ENCODE data around the gene CALCOCO1. TPM values are rescaled to one million over a fixed set of nuclear protein-coding genes. Genes with fewer than 3 reads are reported as not detected.
"Not testable (repeated sequence)": the region's sequence is repeated elsewhere in the genome, so short reads cannot be mapped to it uniquely, and the experiment has no call there.

CALCOCO1 gene
- total RNA-seq, result 63.6 TPM

GRCh38 chr12:53727310-53728041 lies at the start of gene CALCOCO1:
Gene CALCOCO1 (minus strand): TSS chr12:53727452. CDS start chr12:53725242, 2,210 bp downstream.
- peak; percentile 88 to 95 for DNase-seq (ENCODE audit: low spot score in 2 of 2)
- FAIRE-seq, result peak; percentile 94

- FAIRE-seq (no peak), DNase-seq (ENCODE audit: low spot score in 2 of 2) (no peak)
Measured at GRCh38 chr12:53776872-53777271, 49.6 kb upstream of the CALCOCO1 start.

GRCh38 chr12:53775478-53776145 lies 48.4 kb upstream of the CALCOCO1 start:
- FAIRE-seq (no peak), DNase-seq (ENCODE audit: low spot score in 2 of 2) (no peak)

GRCh38 chr12:53770281-53770680 lies 43.0 kb upstream of the CALCOCO1 start:
- no peak for DNase-seq (ENCODE audit: low spot score in 2 of 2)
- FAIRE-seq, result no peak

GRCh38 chr12:53768976-53769375 lies 41.7 kb upstream of the CALCOCO1 start:
- FAIRE-seq, result no peak
- no peak for DNase-seq (ENCODE audit: low spot score in 2 of 2)

- FAIRE-seq, result no peak
Measured at GRCh38 chr12:53766881-53767280, 39.6 kb upstream of the CALCOCO1 start.

GRCh38 chr12:53765891-53766290 lies 38.6 kb upstream of the CALCOCO1 start:
- FAIRE-seq, result no peak

More at GRCh38 chr12:53766881-53767280, 39.6 kb upstream of the CALCOCO1 start:
- DNase-seq (ENCODE audit: low spot score in 2 of 2), result no peak

GRCh38 chr12:53764615-53765014 lies 37.4 kb upstream of the CALCOCO1 start:
- DNase-seq (ENCODE audit: low spot score in 2 of 2), result no peak
- no peak for FAIRE-seq

More at GRCh38 chr12:53765891-53766290, 38.6 kb upstream of the CALCOCO1 start:
- no peak for DNase-seq (ENCODE audit: low spot score in 2 of 2)

- DNase-seq (ENCODE audit: low spot score in 2 of 2); FAIRE-seq: not testable (repeated sequence)
Measured at GRCh38 chr12:53762793-53763192, 35.5 kb upstream of the CALCOCO1 start.

GRCh38 chr12:53761306-53761705 lies 34.1 kb upstream of the CALCOCO1 start:
- no peak for DNase-seq (ENCODE audit: low spot score in 2 of 2)
- no peak for FAIRE-seq

- no peak for FAIRE-seq
Measured at GRCh38 chr12:53759261-53759660, 32.0 kb upstream of the CALCOCO1 start.

GRCh38 chr12:53758730-53759103 lies 31.5 kb upstream of the CALCOCO1 start:
- DNase-seq (ENCODE audit: low spot score in 2 of 2) (no peak), FAIRE-seq (no peak)

More at GRCh38 chr12:53759261-53759660, 32.0 kb upstream of the CALCOCO1 start:
- DNase-seq (ENCODE audit: low spot score in 2 of 2), result no peak

GRCh38 chr12:53758081-53758729 lies 31.0 kb upstream of the CALCOCO1 start:
- FAIRE-seq (no peak), DNase-seq (ENCODE audit: low spot score in 2 of 2) (no peak)

GRCh38 chr12:53757101-53757770 lies 30.0 kb upstream of the CALCOCO1 start:
- FAIRE-seq (no peak), DNase-seq (ENCODE audit: low spot score in 2 of 2) (peak; percentile 67 to 81)

- no peak for DNase-seq (ENCODE audit: low spot score in 2 of 2)
- no peak for FAIRE-seq
Measured at GRCh38 chr12:53756300-53757100, 29.2 kb upstream of the CALCOCO1 start.

- no peak for DNase-seq (ENCODE audit: low spot score in 2 of 2)
- FAIRE-seq, result no peak
Measured at GRCh38 chr12:53755893-53756292, 28.6 kb upstream of the CALCOCO1 start.

GRCh38 chr12:53755451-53755891 lies 28.2 kb upstream of the CALCOCO1 start:
- DNase-seq (ENCODE audit: low spot score in 2 of 2), result no peak
- no peak for FAIRE-seq

GRCh38 chr12:53754633-53755264 lies 27.5 kb upstream of the CALCOCO1 start:
- no peak for FAIRE-seq
- no peak for DNase-seq (ENCODE audit: low spot score in 2 of 2)

GRCh38 chr12:53754188-53754585 lies 26.9 kb upstream of the CALCOCO1 start:
- no peak for FAIRE-seq
- DNase-seq (ENCODE audit: low spot score in 2 of 2), result no peak

Data from frontal cortex (tissue), 4 donors.